22Rv1 (cell line): ENCODE results near the gene ADIPOR2.

Experiments
- H3K27ac ChIP-seq: fragments of 450-650 bp; 2 replicates; pipeline ENCODE4 v1.5.1; 2017
- CTCF ChIP-seq: fragments of 450-650 bp; IDR thresholded peaks from 2 replicates; pipeline ENCODE4 v1.5.1; 2017; ENCODE audit warnings: mild to moderate bottlenecking
- ZFX ChIP-seq: fragments of 450-650 bp; IDR thresholded peaks from 2 replicates; pipeline ENCODE4 v1.6.1; 2017; ENCODE audit warnings: antibody characterized with exemption, borderline replicate concordance

The ADIPOR2 gene

GRCh38 chr12:1835211-1836131 lies 144.6 kb downstream of the ADIPOR2 start:
- no peak for TF ChIP-seq ZFX
- TF ChIP-seq CTCF = no peak
- H3K27ac ChIP-seq = no peak overlapping the region

- TF ChIP-seq CTCF (no peak), ZFX (no peak)
- no peak overlapping the region for H3K27ac ChIP-seq
These were observed 145.5 kb downstream of the ADIPOR2 start for GRCh38 chr12:1836241-1836803.

- no peak overlapping the region for H3K27ac ChIP-seq
- no peak for TF ChIP-seq CTCF
- no peak for TF ChIP-seq ZFX
These were observed 146.1 kb downstream of the ADIPOR2 start for GRCh38 chr12:1836854-1837421.

- no peak overlapping the region for H3K27ac ChIP-seq
- TF ChIP-seq CTCF (no peak), ZFX (no peak)
These were observed 146.8 kb downstream of the ADIPOR2 start for GRCh38 chr12:1837541-1838204.
